HG03025 (cell line): ENCODE results near the gene FBXL16.
"Not testable (repeated sequence)": the region's sequence is repeated elsewhere in the genome, so short reads cannot be mapped to it uniquely, and the experiment has no call there.

Source experiments
- ATAC-seq: cut with Tn5 transposase; IDR thresholded peaks from one replicate; pipeline ENCODE4 v1.9.1; 2021; ENCODE audit warnings: mild to moderate bottlenecking, moderate library complexity; ENCODE audit not compliant: unreplicated experiment, low FRiP score

FBXL16 gene, protein sequence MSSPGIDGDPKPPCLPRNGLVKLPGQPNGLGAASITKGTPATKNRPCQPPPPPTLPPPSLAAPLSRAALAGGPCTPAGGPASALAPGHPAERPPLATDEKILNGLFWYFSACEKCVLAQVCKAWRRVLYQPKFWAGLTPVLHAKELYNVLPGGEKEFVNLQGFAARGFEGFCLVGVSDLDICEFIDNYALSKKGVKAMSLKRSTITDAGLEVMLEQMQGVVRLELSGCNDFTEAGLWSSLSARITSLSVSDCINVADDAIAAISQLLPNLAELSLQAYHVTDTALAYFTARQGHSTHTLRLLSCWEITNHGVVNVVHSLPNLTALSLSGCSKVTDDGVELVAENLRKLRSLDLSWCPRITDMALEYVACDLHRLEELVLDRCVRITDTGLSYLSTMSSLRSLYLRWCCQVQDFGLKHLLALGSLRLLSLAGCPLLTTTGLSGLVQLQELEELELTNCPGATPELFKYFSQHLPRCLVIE

DNA sequence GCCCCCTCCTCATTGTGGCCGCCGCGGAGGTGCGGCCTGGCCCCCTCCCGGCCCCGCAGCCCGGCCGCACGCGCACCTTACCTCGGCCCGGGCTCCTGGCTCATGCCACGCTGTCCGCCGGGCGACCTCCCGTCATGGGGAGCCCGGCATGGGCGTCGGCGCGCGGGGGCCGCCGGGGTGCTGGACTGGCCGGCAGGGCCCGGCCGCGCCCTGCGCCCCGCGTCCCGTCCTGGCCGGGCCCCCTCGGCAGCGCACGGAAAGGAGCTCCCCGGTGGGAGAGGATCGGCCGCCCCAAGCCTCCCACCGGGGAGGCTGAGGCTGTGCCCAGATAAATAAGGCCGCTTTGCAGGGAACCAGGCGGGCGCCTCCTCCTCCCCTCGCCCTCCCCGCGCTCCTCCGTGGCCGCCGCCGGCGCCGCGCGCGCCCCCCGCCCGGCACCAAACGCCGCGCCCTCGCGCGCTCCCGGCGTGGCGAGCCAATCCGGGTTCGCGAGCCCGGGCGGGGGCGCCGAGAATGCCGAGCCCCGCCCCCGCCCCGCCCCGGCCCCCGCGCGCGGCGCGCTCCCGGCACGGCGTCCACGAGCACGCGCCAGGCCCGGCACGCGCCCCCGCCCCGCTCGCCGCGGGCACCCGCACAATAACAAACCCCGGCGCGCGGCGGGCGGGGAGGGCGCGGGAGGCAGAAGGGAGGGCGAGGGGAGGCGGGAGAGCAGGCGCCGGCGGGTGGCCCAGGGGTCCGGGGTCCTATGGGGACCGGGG lies at the start of gene FBXL16:
FBXL16 (minus strand) TSS at position 371 of the 758 bp plus-strand sequence. CDS start 8,396 bp downstream, outside the sequence.
- no peak for ATAC-seq

DNA sequence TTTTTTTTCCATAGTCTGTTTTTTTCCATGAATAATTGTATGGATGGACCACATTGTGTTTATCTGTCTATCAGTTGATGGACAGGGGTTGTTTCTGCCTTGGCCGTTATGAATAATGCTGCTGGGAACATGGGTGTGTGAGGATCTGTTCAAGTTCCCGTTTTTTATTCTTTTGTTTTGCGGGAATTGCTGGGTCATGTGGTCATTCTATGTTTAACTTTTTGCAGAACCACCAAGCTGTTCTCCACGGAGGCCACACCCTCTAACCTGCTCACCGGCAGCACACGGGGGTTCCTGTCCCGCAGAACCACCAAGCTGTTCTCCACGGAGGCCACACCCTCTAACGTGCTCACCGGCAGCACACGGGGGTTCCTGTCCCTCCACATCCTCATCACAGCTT lies 49.1 kb upstream of the FBXL16 start:
- no peak for ATAC-seq

DNA sequence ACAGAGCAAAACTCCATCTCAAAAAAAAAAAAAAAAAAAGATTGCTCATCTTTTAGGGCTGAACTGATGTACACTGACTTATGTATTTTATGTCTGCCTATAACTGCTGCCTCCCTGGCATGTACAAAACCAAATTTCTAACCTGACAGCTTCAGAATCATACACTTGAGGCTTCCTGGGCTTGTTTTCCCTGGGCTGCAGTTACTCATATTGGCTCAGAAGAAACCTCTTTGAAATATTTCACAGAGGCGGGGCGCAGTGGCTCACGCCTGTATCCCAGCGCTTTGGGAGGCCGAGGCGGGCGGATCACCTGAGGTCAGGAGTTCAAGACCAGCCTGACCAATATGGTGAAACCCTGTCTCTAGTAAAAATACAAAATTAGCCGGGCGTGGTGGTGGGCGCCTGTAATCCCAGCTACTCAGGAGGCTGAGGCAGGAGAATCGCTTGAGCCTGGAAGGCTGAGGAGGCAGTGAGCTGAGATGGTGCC lies 48.6 kb upstream of the FBXL16 start:
- ATAC-seq, result not testable (repeated sequence)

DNA sequence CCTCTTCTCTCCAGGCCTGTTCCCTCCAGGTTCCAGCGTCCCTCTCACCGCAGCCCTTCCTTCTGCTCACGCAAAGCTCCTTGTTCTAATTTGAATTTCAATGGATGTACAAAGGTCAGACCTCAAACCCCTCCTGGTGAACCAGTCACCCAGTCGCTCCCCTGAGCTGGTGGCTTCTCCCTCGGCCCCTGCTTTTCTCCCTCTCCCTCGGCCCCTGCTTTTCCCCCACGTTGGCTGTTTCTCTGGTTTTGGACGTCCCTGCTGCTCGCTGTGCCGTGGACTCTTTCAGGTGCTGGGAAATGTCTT lies 46.4 kb upstream of the FBXL16 start:
- ATAC-seq, result no peak

DNA sequence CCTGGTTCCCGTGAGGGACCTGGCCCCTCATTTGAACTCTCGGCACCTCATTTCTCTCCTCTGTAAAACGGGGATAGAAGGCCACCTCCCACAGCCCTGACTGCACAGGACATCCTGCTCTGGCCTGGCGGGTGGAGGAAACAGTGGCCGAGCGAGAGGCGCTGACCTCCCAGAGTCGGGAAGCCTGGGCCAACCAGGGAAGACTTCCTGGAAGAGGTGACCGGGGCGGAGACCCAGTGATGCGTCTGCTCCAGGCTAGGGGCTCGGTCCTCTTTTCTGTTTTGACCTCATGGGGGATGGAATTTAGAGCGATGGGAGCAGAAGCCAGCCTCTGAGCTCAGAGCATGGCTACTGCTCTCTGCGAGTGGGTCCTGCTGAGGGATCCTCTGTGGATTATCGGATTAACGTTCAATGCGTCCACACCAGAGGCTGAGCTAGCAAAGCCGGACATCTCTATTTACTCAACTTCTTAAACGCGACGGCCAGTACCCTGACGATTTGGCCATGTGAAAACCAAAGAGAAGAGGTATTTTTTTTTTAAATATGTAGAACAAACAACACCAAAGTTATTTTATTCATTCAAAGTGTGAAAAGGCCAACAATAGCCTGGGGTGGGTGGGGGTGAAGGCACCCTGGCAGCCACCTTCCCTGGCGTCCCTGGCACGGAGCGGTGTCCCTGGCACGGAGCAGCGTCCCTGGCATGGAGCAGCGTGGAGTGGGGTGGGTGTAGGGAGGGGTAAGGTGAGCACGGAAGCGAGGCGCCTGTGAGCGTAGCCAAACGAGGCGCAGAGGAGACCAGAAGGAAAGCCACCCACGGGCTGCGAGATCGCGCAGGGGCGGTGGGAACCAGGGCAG lies 45.8 kb upstream of the FBXL16 start:
- ATAC-seq, result no peak

DNA sequence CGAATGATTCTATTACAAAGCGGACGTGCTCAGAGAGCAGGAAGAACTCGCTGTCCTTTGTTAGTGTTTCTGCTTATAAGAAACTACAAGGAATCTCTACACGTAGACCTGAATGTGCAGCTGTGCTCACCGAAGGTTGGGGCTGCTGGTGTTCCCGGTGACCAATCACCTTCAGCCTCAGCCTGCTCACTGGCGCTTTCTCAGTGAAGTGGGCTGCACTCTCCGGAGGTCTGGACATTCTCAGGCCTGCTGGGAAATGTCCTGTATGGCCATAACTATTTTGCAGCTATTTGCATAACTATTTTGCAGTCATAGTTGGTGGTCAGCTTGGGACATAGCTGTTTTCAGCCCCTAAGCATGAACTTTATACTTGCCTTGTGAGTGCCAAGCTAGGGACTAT lies 44.9 kb upstream of the FBXL16 start:
- ATAC-seq, result no peak

DNA sequence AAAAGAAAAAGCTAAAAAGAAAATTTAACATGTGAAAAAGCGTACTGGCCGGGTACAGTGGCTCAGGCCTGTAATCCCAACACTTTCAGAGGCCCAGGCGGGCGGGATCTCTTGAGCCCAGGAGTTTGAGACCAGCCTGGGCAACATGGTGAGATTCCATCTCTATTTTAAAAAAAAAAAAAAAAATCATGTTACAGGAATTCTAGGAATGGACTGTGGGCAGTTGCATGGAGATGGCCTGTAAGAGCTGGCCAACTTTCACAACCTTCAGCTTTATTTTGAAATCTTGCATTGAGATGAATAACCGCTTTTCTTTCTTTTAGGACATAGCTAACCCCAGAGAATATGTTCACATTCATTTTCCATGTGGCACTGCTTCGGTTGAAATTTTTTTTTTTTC lies 43.4 kb upstream of the FBXL16 start:
- no peak for ATAC-seq

DNA sequence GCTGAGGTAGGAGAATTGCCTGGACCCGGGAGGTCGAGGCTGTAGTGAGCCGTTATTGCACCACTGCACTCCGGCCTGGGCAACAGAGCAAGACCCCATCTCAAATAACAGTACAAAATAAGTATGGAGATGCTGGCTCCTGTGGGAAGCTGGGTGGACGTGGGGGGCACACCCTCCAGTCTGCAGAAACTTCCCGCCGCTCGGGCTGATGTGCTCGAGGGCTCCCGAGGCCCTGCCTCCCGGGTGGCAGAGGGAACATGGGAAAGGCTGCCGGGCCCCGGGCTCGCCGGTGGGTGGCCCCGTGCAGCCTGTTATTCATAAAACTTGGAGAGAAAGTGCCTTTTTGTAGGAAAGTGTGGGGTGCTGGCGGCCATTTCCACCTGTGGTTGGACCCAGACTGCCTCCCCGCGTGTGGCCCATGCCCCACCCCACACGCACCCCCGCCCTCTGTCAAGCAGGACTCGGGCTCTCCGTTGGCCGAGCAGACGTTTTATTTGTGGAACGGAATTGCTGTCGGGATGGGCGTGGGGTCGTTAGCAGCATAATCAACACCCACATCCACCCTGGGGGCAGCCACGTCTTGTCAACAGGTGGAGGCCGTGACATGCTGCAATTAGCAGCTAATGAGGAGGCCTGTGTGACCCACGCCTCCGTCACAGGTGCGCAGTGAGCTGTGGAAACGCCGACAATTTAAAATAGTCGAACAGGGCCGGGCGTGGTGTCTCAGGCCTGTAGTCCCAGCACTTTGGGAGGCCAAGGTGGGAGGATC lies 42.6 kb upstream of the FBXL16 start:
- no peak for ATAC-seq

DNA sequence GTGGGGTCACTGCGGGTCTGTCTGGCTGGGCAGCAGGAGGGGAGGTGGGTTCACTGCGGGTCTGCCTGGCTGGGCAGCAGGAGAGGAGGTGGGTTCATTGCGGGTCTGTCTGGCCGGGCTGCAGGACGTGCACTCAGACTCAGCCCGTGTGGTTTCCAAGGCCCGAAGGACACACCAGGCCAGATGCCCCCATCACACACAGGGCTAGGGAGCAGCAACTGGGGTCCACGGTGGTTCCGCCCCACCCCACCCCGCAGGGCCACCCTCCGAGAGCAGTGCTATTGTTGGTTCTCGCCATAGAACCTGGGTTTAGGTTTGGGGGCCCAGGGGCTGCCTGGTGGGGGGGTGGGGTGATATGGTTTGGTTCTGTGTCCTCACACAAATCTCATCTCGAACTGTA lies 41.0 kb upstream of the FBXL16 start:
- ATAC-seq, result no peak

DNA sequence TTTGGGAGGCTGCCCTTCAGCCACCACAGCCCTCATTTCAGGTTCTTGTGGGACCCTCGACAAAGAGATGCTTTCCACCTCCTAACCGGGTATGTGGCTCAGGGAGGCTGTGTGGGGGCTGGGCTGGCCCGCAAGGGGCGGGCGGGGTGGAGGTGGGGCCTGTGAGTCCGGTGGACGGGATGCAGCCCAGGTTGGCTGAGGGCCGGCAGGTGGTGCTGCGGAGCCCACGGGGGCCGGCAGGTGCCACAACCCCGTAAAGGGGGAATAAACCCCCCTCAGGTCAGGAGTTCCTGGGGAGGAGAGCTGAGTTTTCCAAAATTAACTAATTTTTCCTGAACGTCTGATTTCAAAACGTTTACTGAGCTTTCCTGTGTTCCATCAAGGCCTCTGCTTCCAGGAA lies 40.1 kb upstream of the FBXL16 start:
- no peak for ATAC-seq

DNA sequence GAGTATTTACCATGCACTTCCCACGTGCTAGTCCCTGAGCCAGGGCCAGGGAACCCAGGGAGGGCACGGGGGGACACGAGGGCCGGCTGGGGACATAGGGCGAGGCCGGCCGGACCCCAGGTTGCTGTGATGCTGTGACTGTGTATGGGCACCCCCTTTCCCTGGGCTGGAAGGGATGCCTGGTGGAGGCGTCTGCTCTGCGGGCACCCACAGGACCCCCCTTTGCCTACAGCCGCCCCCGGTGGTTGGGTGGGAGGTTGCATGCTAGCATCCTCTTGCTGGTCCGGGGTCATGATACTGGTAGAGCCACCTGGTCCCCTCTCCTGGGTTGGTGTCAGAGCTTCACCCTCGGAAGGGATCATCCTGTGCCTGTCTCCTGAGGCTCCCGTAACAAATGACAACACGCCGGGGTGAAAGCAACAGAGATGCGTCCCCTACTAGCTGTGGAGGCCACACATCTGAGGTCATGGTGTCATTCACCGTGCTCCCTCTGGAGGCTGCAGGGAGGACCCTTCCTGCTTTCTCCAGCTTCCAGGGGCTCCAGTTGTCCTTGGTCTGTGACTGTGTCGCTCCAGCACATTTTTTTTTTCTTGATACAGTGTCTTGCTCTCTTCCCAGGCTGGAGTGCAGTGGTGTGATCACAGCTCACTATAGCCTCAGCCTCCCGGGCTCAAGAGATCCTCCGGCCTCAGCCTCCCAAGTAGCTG lies 38.3 kb upstream of the FBXL16 start:
- no peak for ATAC-seq

DNA sequence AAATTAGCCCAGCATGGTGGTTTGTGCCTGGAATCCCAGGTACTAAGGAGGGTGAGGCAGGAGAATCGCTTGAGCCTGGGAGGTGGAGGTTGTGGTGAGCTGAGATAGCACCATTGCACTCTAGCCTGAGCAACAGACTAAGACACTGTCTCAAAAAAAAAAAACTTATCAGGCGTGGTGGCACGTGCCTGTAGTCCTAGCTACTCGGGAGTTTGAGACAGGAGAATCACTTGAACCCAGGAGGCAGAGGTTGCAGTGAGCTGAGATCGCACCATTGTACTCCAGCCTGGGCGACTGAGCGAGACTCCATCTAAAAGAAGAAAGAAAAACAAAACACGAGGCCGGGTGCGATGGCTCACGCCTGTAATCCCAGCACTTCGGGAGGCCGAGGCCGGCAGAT lies 37.3 kb upstream of the FBXL16 start:
- ATAC-seq, result not testable (repeated sequence)

DNA sequence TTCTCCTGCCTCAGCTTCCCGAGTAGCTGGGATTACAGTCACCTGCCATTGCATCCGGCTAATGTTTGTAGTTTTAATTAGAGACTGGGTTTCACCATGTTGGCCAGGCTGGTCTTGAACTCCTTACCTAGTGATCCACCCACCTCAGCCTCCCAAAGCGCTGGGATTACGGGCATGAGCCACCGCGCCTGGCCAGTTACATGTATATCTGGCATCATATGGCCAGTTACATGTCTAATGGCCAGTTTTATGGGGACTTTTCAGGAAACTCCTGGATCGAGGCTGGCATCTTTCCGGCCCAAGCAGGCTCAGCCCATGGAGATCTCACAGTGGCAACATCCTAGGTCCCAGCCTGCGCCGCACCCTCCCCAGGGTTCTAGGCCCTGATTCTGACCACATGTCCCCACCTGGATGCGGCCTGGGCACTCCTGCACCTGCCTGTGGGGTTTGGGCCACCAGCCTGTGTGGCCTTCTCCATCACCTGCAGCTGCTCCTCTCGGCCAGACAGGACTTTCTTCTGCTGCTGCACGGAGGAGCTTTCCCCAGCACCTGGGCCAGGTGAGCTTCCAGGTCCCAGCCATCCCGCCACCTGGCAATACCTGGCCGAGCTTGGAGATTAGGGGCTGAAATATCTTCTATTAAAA lies 36.5 kb upstream of the FBXL16 start:
- ATAC-seq, result no peak

DNA sequence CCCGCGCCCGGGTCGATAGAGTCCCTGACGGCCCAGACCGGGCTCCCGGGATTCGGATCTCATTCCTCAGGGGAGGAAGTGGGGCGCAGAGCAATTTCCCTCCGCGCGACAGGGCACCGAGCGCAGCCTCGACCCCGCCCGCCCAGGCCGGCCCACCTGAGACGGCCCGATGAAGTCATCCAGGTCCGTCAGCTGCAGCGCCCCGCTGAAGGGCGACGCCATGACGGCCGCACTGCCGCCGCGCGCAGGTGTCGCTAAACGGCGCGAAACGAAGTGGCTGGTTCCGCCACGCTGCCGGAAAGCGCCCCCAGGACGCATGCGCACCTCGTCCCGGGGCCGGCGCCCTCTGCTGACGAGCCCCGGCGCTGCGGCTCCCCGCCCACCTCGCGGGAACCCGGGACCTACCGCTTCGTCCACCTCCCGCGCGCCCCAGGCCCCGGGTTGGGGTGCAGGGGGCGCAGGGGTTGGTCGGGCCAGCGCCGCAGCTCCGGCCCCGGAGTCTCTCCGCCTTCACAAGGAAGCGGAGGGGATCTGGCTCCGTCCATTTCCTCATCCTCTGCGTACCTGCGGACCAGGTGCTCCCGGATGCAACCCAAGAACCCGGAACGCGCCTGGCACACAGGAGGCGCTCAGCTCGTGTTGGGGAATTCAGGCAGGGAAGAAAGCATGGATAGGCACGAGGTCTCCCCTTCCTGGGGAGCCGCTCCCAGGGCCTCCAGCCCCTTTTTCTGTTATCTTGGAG lies 35.3 kb upstream of the FBXL16 start, which contains the start of gene CIAO3:
CIAO3 (minus strand) TSS at position 234 of the 742 bp plus-strand sequence; CDS start at position 222, 12 bp downstream.
- ATAC-seq, result peak; percentile 46

DNA sequence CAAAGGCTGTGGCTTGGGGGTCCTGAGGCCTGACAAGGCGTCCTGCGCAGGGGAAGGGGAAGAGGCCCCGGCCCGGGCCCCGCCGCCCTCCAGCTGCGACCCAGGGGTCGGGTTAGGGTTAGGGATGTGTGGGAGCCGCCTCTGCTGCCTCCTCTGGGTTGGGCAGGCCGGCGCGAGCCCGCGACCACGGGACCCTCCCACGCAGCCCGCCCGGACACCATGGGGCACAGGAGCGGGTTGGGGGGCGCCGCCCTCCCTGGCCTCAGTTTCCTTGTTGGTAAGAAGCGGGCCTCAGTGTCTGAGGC lies 34.8 kb upstream of the FBXL16 start:
- no peak for ATAC-seq

DNA sequence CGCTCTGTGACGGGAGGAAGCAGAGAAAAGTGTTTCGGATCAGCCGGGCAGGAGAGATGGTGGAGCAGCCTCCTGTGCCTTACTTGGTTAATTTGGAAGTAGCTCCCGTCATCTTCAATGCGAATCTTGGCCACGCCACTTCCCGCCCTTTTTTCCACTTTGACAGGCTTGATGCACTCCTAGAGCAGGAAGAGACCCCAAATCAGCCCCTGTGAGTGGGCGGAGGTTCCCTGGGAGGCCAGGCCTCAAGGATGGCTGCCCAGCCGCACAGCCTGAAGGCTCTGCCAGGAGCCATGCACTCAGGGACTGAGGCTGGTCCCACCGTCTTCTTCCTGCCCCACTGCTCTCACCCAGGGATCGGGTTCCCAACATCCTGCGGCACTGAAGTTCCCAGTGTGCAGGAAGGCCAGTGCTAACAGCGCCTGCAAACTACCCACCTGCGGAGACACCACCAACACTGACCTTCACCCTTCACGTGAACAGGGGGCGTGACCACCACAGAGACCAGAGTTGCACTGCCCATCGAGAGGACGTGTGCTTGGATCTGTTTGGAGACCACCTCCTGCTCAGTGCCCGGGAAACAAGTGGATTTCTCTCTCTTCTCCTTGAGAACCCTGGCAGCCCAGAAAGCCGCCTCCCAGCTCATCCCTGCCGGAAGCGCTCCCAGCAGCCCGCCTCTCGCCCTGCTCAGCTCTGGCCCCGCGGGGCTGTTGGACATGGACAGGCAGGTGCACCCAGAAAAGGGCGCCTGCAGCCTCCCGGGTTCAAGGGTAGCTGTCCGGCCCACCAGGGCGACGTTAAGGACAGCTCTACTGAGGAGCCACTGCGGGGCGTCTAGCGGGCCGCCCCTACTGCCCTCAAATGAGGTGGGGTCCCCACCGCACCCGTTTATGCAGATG lies 34.2 kb upstream of the FBXL16 start:
- ATAC-seq, result no peak

DNA sequence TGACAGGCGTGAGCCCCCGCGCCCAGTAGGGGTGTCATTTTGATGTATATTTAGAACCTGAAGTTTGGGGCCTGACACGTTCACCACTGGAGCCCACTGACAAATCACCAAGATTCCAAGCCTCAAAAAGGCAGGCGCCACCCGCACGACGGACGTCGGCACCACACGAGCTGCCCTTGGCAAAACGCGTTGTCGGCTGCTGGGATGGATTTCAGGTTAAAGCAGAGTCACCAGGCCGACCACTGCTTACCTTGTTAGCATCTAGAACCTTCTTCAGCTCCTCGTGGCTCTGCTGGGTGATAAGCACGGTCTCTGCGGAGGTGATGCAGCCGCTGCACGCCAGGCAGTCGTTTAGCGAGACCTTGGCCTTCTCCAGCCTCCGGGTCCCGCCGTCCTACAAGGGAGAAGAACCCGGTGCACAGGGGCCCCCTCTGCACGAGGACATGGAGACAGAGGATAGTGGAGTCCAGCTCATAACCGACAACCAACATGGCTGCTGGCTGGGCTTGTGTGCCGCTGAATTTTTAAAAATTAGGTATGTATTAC lies 31.4 kb upstream of the FBXL16 start:
- ATAC-seq, result no peak
